ENCODE data around the gene FUNDC1.
A peak's percentile ranks its signal among the peaks of the same experiment; 100 is the strongest.
"Not testable (repeated sequence)": the region's sequence is repeated elsewhere in the genome, so short reads cannot be mapped to it uniquely, and the experiment has no call there.

FUNDC1 gene

GRCh38 chrX:44542567-44543325 lies at the start of gene FUNDC1:
Gene FUNDC1 (minus strand): TSS chrX:44542859. CDS start chrX:44542832, 27 bp downstream.
- peak; percentile 75 to 79 (median 78) for DNase-seq (ENCODE audit: low read depth in 3 of 3)

GRCh38 chrX:44585866-44586265 lies 43.2 kb upstream of the FUNDC1 start:
- no peak for DNase-seq (ENCODE audit: low read depth in 3 of 3)

GRCh38 chrX:44580466-44580865 lies 37.8 kb upstream of the FUNDC1 start:
- DNase-seq (ENCODE audit: low read depth in 3 of 3) = no peak

- no peak for DNase-seq (ENCODE audit: low read depth in 3 of 3)
Observed at GRCh38 chrX:44572340-44572938, 29.8 kb upstream of the FUNDC1 start.

GRCh38 chrX:44570522-44570921 lies 27.9 kb upstream of the FUNDC1 start:
- no peak for DNase-seq (ENCODE audit: low read depth in 3 of 3)

GRCh38 chrX:44569122-44569521 lies 26.5 kb upstream of the FUNDC1 start:
- DNase-seq (ENCODE audit: low read depth in 3 of 3) = no peak

- DNase-seq (ENCODE audit: low read depth in 3 of 3) = no peak
Observed at GRCh38 chrX:44568196-44568595, 25.5 kb upstream of the FUNDC1 start.

GRCh38 chrX:44561896-44562295 lies 19.2 kb upstream of the FUNDC1 start:
- DNase-seq (ENCODE audit: low read depth in 3 of 3) = not testable (repeated sequence)

GRCh38 chrX:44550563-44550962 lies 7.9 kb upstream of the FUNDC1 start:
- no peak for DNase-seq (ENCODE audit: low read depth in 3 of 3)

GRCh38 chrX:44545454-44545853 lies 2.8 kb upstream of the FUNDC1 start:
- not testable (repeated sequence) for DNase-seq (ENCODE audit: low read depth in 3 of 3)

GRCh38 chrX:44544036-44544435 lies 1.4 kb upstream of the FUNDC1 start:
- no peak for DNase-seq (ENCODE audit: low read depth in 3 of 3)

GRCh38 chrX:44536198-44536597 lies 6.5 kb downstream of the FUNDC1 start:
- DNase-seq (ENCODE audit: low read depth in 3 of 3) = no peak

GRCh38 chrX:44529310-44529709 lies 13.3 kb downstream of the FUNDC1 start:
- DNase-seq (ENCODE audit: low read depth in 3 of 3) = no peak

- DNase-seq (ENCODE audit: low read depth in 3 of 3) = no peak
Observed at GRCh38 chrX:44514272-44514671, 28.4 kb downstream of the FUNDC1 start.

- no peak for DNase-seq (ENCODE audit: low read depth in 3 of 3)
Observed at GRCh38 chrX:44507292-44507691, 35.4 kb downstream of the FUNDC1 start.

GRCh38 chrX:44506678-44507077 lies 36.0 kb downstream of the FUNDC1 start:
- DNase-seq (ENCODE audit: low read depth in 3 of 3) = no peak

GRCh38 chrX:44503560-44503959 lies 39.1 kb downstream of the FUNDC1 start:
- no peak for DNase-seq (ENCODE audit: low read depth in 3 of 3)

GRCh38 chrX:44495091-44495490 lies 47.6 kb downstream of the FUNDC1 start:
- DNase-seq (ENCODE audit: low read depth in 3 of 3) = no peak

GRCh38 chrX:44494357-44494756 lies 48.3 kb downstream of the FUNDC1 start:
- DNase-seq (ENCODE audit: low read depth in 3 of 3) = no peak

GRCh38 chrX:44489515-44489914 lies 53.1 kb downstream of the FUNDC1 start:
- DNase-seq (ENCODE audit: low read depth in 3 of 3) = no peak

GRCh38 chrX:44484607-44485146 lies 58.0 kb downstream of the FUNDC1 start:
- no peak for DNase-seq (ENCODE audit: low read depth in 3 of 3)

GRCh38 chrX:44483965-44484606 lies 58.6 kb downstream of the FUNDC1 start:
- DNase-seq (ENCODE audit: low read depth in 3 of 3) = no peak

- DNase-seq (ENCODE audit: low read depth in 3 of 3) = no peak
Observed at GRCh38 chrX:44482575-44482974, 60.1 kb downstream of the FUNDC1 start.
